IPS-18c (cell line): ENCODE measurements around the gene ADORA2A.

ENCODE experiments used
- H3K4me3 ChIP-seq: 2 replicates; pipeline ENCODE4 v1.7.0; 2013; ENCODE audit warnings: low read depth, mild to moderate bottlenecking, low read length, moderate library complexity; ENCODE audit not compliant: insufficient read depth
- H3K9me3 ChIP-seq: one replicate; pipeline ENCODE4 v1.6.1; 2013; ENCODE audit warnings: mild to moderate bottlenecking, low read length, moderate library complexity; ENCODE audit not compliant: control insufficient read depth, insufficient read depth

ADORA2A gene

DNA sequence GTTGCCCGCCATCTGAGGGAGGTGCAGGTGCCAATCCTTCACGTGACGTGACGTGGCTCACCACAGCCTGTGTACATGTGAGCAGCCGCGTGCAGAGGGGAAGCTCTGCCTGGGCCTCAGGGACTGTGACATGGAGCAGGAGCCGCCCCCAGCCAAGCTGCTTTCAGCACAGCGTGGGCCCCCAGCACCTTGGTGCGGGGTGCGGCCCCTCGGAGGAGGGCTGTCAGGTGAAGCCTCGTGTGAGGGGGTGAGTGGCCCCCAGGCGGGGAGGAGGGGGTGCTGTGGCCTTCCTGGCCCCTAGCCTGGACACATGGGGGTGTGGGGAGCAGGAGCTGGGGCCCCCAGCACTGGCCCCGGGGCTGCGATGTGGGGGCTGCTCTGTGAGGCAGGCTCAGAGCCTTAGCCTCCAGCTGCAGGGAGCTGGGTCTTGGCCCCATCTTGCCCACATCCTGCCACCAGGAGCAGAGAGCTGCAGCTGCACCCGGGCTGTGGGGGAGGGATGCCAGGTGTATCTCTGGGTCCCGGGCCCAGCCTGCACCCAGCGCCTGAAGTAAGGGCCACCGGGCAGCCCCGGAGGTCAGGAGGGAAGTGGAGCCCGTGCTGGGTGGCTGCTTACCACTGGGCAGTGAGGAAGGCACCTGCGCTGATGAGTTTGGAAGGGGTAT lies at the start of gene ADORA2A:
ADORA2A (plus strand) TSS at position 100 of the 665 bp plus-strand sequence. CDS start 5,806 bp downstream, outside the sequence.
- no peak within 1 kb of the TSS for H3K4me3 ChIP-seq
- H3K9me3 ChIP-seq = no peaks in the 10 kb centered on the region

DNA sequence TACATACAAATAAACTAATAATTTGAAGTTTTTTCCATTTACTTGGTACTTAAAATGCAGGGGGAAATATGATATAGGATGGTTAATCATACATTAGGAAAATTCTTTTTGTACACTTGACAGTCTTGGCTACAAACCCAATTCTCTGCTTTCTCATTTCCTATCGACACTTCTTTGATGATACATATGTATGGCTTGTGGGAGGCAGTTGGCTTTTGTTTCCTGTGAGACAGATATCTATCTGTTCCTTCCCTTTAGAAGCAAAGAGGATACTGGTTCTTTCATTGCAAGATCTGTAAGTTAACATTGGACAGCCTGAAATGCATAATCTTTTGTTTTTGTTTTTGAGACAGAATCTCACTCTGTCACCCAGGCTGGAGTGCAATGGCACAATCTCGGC lies 47.9 kb upstream of the ADORA2A start:
- no peak overlapping the region for H3K4me3 ChIP-seq

DNA sequence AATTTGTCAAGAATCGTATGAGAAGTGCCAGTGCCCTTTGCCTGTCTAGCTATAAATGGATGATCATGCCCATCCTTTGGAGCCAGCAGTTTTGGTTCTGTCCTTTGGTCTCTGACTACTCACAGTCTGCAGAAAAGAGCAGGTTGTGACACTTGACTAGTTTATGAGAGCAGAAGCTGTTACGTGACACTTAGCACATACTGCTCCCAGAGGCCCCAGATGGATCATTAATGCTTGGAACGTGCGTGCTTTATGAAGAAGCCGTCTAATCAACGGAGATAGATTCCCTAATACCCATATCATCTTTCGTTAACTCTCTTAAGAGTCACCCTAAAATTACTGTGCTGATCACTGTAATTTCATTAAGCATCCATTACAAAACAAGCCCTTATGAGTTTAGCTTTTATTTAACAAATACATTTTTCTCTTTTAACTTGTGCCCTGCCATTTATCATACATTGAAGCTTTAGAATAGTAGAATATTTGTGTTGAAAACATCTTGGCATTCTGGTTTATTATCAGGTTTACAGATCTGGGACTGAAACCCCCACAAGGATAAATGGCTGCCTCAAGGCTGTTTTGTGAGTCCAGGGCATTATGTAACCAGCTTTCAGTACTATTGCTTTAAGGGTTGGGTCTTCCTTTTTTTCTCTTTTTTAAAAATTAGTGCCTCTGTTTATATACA lies 47.0 kb upstream of the ADORA2A start:
- Histone ChIP-seq H3K9me3 (peaks cover 2% of the 10 kb centered on the region), H3K4me3 (no peak overlapping the region)

More for the DNA sequence above, 47.9 kb upstream of the ADORA2A start:
- H3K9me3 ChIP-seq = peaks cover 2% of the 10 kb centered on the region

- Histone ChIP-seq H3K9me3 (no peaks in the 10 kb centered on the region), H3K4me3 (no peak overlapping the region)
Measured at GRCh38 chr22:24380905-24381230, 46.5 kb upstream of the ADORA2A start.

DNA sequence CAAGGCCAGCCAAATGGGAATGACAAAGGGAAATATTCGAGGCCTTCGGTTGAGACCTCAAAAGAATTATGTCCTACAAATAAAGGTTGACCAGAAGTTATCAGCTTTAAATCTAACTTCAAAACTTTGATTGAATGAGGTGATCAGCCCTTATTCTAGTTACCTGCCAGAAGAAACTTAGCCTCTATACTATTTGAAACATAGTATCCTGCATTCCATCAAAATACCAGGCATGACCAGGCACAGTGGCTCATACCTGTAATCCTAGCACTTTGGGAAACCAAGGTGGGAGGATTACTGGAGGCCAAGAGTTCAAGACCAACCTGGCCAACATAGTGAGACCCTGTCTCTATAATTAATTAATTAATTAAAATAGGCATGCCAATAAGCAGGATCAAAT lies 44.3 kb upstream of the ADORA2A start:
- H3K4me3 ChIP-seq = no peak overlapping the region
- H3K9me3 ChIP-seq = no peaks in the 10 kb centered on the region

DNA sequence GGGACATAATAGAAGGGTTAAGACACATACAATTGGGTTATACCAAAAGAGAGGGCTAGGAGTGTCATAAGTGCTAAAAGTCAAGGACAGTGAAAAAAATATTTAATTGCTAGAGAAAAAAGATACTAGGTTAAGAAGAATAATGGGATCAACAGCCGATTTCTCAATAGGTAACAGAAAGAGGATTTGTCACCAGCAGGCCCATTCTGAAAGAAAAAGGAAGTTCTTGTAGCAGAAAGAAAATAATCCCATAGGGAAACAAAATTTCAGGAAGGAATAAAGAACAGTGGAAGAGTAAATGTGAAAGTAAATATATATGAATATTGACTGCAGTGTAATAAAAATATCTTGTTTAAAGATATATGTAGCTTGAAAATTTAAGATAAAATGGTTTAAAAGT lies 43.3 kb upstream of the ADORA2A start:
- no peak overlapping the region for H3K4me3 ChIP-seq
- H3K9me3 ChIP-seq = no peaks in the 10 kb centered on the region

DNA sequence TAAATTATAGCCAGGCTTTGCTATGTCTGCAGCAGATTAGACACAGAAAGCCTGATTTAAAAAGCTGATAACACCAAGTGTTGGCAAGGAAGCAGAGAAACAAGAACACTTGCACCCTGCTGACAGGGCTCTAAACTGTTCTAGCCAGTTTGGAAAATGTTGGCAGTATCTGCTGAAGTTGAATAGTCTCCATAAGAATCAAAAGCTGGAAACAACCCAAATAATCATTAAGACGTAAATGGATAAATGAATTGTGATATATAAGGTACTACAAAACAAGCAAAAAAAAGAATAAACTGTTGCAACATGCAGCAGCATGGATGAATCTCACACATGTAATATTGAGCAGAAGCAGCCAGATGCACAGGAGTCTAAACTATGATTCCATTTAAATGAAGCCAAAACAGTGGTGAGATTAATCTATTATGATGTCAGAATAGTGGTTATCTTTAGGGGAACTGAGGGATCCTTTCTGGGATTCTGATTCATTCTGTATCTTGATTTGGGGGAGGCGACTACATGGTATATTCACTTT lies 40.4 kb upstream of the ADORA2A start:
- Histone ChIP-seq H3K4me3 (no peak overlapping the region), H3K9me3 (no peaks in the 10 kb centered on the region)

- Histone ChIP-seq H3K9me3 (no peaks in the 10 kb centered on the region), H3K4me3 (no peak overlapping the region)
Measured at GRCh38 chr22:24389680-24390079, 37.7 kb upstream of the ADORA2A start.

- no peak overlapping the region for H3K4me3 ChIP-seq
- no peaks in the 10 kb centered on the region for H3K9me3 ChIP-seq
Measured at GRCh38 chr22:24390156-24390555, 37.2 kb upstream of the ADORA2A start.

GRCh38 chr22:24390576-24390975 lies 36.8 kb upstream of the ADORA2A start:
- Histone ChIP-seq H3K4me3 (no peak overlapping the region), H3K9me3 (no peaks in the 10 kb centered on the region)

- Histone ChIP-seq H3K4me3 (no peak overlapping the region), H3K9me3 (no peaks in the 10 kb centered on the region)
Measured at GRCh38 chr22:24391836-24392217, 35.6 kb upstream of the ADORA2A start.

DNA sequence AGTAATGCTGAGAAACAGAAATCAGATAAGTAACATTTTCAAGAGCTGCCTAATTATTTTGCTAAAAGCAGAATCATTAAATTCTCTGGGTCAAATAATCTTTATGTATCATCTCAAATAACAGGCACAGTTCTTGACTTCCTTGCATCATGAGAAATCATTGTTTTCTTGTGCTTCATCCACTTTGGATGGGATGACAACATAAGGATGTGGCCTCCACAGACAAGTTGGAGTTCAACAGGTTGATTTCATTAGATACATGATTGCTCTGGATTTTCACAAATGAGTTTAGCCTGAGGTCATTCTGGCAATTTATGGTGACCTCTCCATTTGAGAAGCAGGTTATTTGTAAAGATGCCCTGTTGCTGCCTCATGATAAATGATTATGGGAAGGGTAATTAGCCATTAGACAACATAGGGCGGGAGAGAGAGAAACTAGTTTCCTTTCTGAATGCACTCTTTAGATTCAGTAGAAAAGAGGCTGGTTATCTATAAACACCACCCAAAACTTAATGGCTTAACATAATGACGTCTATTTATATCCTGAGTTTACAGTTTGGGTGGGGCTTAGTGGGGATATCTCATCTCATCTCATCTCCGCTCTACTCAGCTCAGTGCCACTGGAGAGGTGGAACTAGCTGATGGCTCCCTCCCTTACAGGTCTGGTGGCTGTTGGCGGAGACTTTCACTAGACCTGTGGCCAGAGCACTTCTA lies 35.0 kb upstream of the ADORA2A start:
- H3K9me3 ChIP-seq = no peaks in the 10 kb centered on the region
- H3K4me3 ChIP-seq = no peak overlapping the region

- no peak overlapping the region for H3K4me3 ChIP-seq
Measured at GRCh38 chr22:24393012-24393559, 34.3 kb upstream of the ADORA2A start.

GRCh38 chr22:24393848-24394247 lies 33.6 kb upstream of the ADORA2A start:
- H3K9me3 ChIP-seq = no peaks in the 10 kb centered on the region
- H3K4me3 ChIP-seq = no peak overlapping the region

More at GRCh38 chr22:24393012-24393559, 34.3 kb upstream of the ADORA2A start:
- no peaks in the 10 kb centered on the region for H3K9me3 ChIP-seq

DNA sequence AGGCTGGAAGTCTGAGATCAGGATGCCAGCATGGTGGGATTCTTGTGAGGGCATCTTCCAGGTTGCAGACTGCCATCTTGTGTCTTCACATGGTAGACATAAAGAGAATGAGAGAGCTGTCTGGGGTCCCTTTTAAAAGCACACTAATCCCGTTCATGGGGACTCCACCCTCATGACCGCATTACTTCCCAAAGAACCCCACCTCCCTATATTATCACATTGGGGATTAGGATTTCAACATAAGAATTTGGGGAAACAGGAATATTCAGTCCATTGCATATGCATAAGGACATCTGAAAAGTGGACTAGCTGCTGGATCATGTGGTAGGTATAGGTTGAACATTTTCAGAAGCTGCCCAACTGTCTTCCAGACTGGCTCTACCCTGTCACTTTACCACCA lies 33.1 kb upstream of the ADORA2A start:
- H3K9me3 ChIP-seq = no peaks in the 10 kb centered on the region
- no peak overlapping the region for H3K4me3 ChIP-seq

GRCh38 chr22:24398409-24398808 lies 29.0 kb upstream of the ADORA2A start:
- H3K9me3 ChIP-seq = no peaks in the 10 kb centered on the region
- no peak overlapping the region for H3K4me3 ChIP-seq

GRCh38 chr22:24400034-24400725 lies 27.2 kb upstream of the ADORA2A start:
- no peak overlapping the region for H3K4me3 ChIP-seq
- H3K9me3 ChIP-seq = no peaks in the 10 kb centered on the region
